ENCODE results near the gene AURKB. TPM values are rescaled to one million over a fixed set of nuclear protein-coding genes. Genes with fewer than 3 reads are reported as not detected.

The AURKB gene
- total RNA-seq, 1 donor from 2014 or later, result not detected

- peaks cover 0 to 5% of the 10 kb centered on the region in 2 donors for H3K36me3 ChIP-seq
- peak; percentile 100 for DNase-seq (ENCODE audit: extremely low spot score in 2 of 2)
- peak overlapping the region; percentile 84 to 98 for H3K4me3 ChIP-seq
- H3K27me3 ChIP-seq, result no peaks in the 10 kb centered on the region
- peaks cover 49% of the 10 kb centered on the region for H3K4me1 ChIP-seq
- peak overlapping the region; percentile 100 for H3K27ac ChIP-seq
- intact Hi-C loops (cut with DNase I), result no loop called here
- H3K9me3 ChIP-seq, result no peaks in the 10 kb centered on the region
- TF ChIP-seq POLR2AphosphoS5 (IDR thresholded peaks at IDR 0.05; ENCODE audit: insufficient read depth in 1 of 2, low read depth in 1 of 2) (peak; percentile 99), CTCF (IDR thresholded peaks at IDR 0.05) (no peak), POLR2A (IDR thresholded peaks at IDR 0.05) (peak; percentile 82 to 100)
Observed at GRCh38 chr17:8156246-8156992, 54.0 kb downstream of the AURKB start.

- Histone ChIP-seq H3K4me1 (peaks cover 45% of the 10 kb centered on the region), H3K27me3 (no peaks in the 10 kb centered on the region), H3K4me3 (peak overlapping the region; percentile 84 to 98), H3K27ac (peak overlapping the region; percentile 100), H3K36me3 (peaks cover 0 to 5% of the 10 kb centered on the region in 2 donors), H3K9me3 (no peaks in the 10 kb centered on the region)
- no peak for DNase-seq (ENCODE audit: extremely low spot score in 2 of 2)
- no peak for TF ChIP-seq CTCF (IDR thresholded peaks at IDR 0.05)
- TF ChIP-seq POLR2A (IDR thresholded peaks at IDR 0.05), result no peak
- TF ChIP-seq POLR2AphosphoS5 (IDR thresholded peaks at IDR 0.05; ENCODE audit: insufficient read depth in 1 of 2, low read depth in 1 of 2), result no peak
- intact Hi-C loops (cut with DNase I), result no loop called here
Observed at GRCh38 chr17:8155996-8156245, 54.5 kb downstream of the AURKB start.

GRCh38 chr17:8155231-8155995 lies 55.0 kb downstream of the AURKB start:
- H3K36me3 ChIP-seq, result peaks cover 0 to 8% of the 10 kb centered on the region in 2 donors
- DNase-seq (ENCODE audit: extremely low spot score in 2 of 2), result no peak
- TF ChIP-seq POLR2AphosphoS5 (IDR thresholded peaks at IDR 0.05; ENCODE audit: insufficient read depth in 1 of 2, low read depth in 1 of 2), result no peak
- TF ChIP-seq CTCF (IDR thresholded peaks at IDR 0.05), result no peak
- TF ChIP-seq POLR2A (IDR thresholded peaks at IDR 0.05), result no peak
- no peaks in the 10 kb centered on the region for H3K9me3 ChIP-seq
- intact Hi-C loops (cut with DNase I), result no loop called here
- H3K4me1 ChIP-seq, result peaks cover 45% of the 10 kb centered on the region
- peak overlapping the region; percentile 100 for H3K27ac ChIP-seq
- H3K4me3 ChIP-seq, result peak overlapping the region; percentile 84 to 98
- H3K27me3 ChIP-seq, result no peaks in the 10 kb centered on the region

MicroRNAs within 50 kb of the gene (microRNA counts, 767-probe panel; counts per million panel counts)
- 238 to 261 counts per million in 2 donors for microRNA hsa-miR-4521

Small RNA genes within 50 kb of the gene (microRNA-seq; reads per million reads assigned to microRNA genes)
- gene MIR4521 (ENCODE audit: borderline number of aligned reads, borderline replicate concordance), result 1.9 reads per million

Other genes starting within 250 kb of the AURKB start
- gene GUCY2D, start 208.0 kb downstream of the AURKB start, total RNA-seq, result not detected
- gene ALOX15B, start 171.5 kb downstream of the AURKB start, total RNA-seq, result 28.7 TPM
- gene ALOX12B, start 122.9 kb downstream of the AURKB start, total RNA-seq, result 15.0 TPM
- gene ALOXE3, start 92.1 kb downstream of the AURKB start, total RNA-seq, result 1.5 TPM
- not detected for gene HES7, start 86.5 kb downstream of the AURKB start, total RNA-seq
- 215 TPM for gene PER1, start 58.2 kb downstream of the AURKB start, total RNA-seq
- gene VAMP2, start 47.6 kb downstream of the AURKB start, total RNA-seq, result 35.6 TPM
- gene TMEM107, start 34.2 kb downstream of the AURKB start, total RNA-seq, result 20.6 TPM
- 9.6 TPM for gene BORCS6, start 20.4 kb downstream of the AURKB start, total RNA-seq
- 33.9 TPM for gene CTC1, start 37.5 kb upstream of the AURKB start, total RNA-seq
- 36.3 TPM for gene PFAS, start 38.7 kb upstream of the AURKB start, total RNA-seq
- 19.4 TPM for gene RANGRF, start 78.1 kb upstream of the AURKB start, total RNA-seq
- 8.3 TPM for gene SLC25A35, start 84.8 kb upstream of the AURKB start, total RNA-seq
- 17.2 TPM for gene ARHGEF15, start 99.7 kb upstream of the AURKB start, total RNA-seq
- gene ODF4, start 129.3 kb upstream of the AURKB start, total RNA-seq, result not detected
- 3,493 TPM for gene RPL26, start 172.6 kb upstream of the AURKB start, total RNA-seq
- gene RNF222, start 187.3 kb upstream of the AURKB start, total RNA-seq, result 2.5 TPM
- 66.5 TPM for gene NDEL1, start 225.3 kb upstream of the AURKB start, total RNA-seq

Data from vagina (tissue), 2 donors.